Chondrocyte (in vitro differentiated cells): Measurements from ENCODE around the gene TOX4. TPM values are rescaled to one million over a fixed set of nuclear protein-coding genes. Genes with fewer than 3 reads are reported as not detected.

Source experiments
- DNase-seq: peaks from one replicate; pipeline ENCODE4 v3.0.0; 2021; ENCODE audit warnings: mixed read lengths, low spot score
- H3K27ac Mint-ChIP-seq: one replicate; pipeline ENCODE4 v1.8.0; 2021; ENCODE audit warnings: mild to moderate bottlenecking, moderate library complexity, mixed read lengths; ENCODE audit not compliant: unreplicated experiment
- H3K27me3 Mint-ChIP-seq: 2 replicates; pipeline ENCODE4 v1.8.0; 2021; ENCODE audit warnings: low read depth, mixed read lengths
- H3K36me3 Mint-ChIP-seq: 2 replicates; pipeline ENCODE4 v1.8.0; 2021; ENCODE audit warnings: low read depth, mixed read lengths
- H3K4me1 Mint-ChIP-seq: 2 replicates; pipeline ENCODE4 v1.8.0; 2021; ENCODE audit warnings: low read depth, mild to moderate bottlenecking, mixed read lengths
- H3K4me3 Mint-ChIP-seq: one replicate; pipeline ENCODE4 v1.8.0; 2021; ENCODE audit warnings: mild to moderate bottlenecking, moderate library complexity, mixed read lengths; ENCODE audit not compliant: unreplicated experiment
- H3K9me3 Mint-ChIP-seq: 2 replicates; pipeline ENCODE4 v1.8.0; 2021; ENCODE audit warnings: low read depth, mixed read lengths
- CTCF ChIP-seq: fragments of 200-600 bp; sonication (generic); IDR thresholded peaks from 2 replicates; pipeline ENCODE4 v1.5.0; 2021; ENCODE audit warnings: antibody characterized with exemption, mild to moderate bottlenecking, moderate library complexity
- total RNA-seq: library from RNA; stranded (reverse); gene quantifications from 3 replicates; pipeline ENCODE4 v1.2.1, GENCODE V29; 2021

TOX4 gene
- total RNA-seq, 1 donor from 2014 or later: 71.8 TPM

- Mint-ChIP-seq H3K4me1 (peaks cover 14% of the 10 kb centered on the region), H3K27me3 (no peaks in the 10 kb centered on the region), H3K27ac (no peak overlapping the region), H3K36me3 (peaks cover 19% of the 10 kb centered on the region), H3K9me3 (no peaks in the 10 kb centered on the region), H3K4me3 (no peak overlapping the region)
- TF ChIP-seq CTCF: no peak
- no peak for DNase-seq
Observed at GRCh38 chr14:21505012-21505553, 28.1 kb downstream of the TOX4 start.

- Mint-ChIP-seq H3K36me3 (peaks cover 11% of the 10 kb centered on the region), H3K27me3 (no peaks in the 10 kb centered on the region), H3K4me1 (peaks cover 22% of the 10 kb centered on the region), H3K27ac (no peak overlapping the region), H3K4me3 (no peak overlapping the region), H3K9me3 (no peaks in the 10 kb centered on the region)
- TF ChIP-seq CTCF: no peak
- DNase-seq: no peak
Observed at GRCh38 chr14:21506557-21506956, 29.6 kb downstream of the TOX4 start.

- TF ChIP-seq CTCF: no peak
- H3K4me1 Mint-ChIP-seq: peaks cover 28% of the 10 kb centered on the region
- peaks cover 1% of the 10 kb centered on the region for H3K36me3 Mint-ChIP-seq
- DNase-seq: no peak
- peak overlapping the region; percentile 98 for H3K27ac Mint-ChIP-seq
- peaks cover 4% of the 10 kb centered on the region for H3K9me3 Mint-ChIP-seq
- peak overlapping the region; percentile 99 for H3K4me3 Mint-ChIP-seq
- H3K27me3 Mint-ChIP-seq: no peaks in the 10 kb centered on the region
Observed at GRCh38 chr14:21509432-21510143, 32.6 kb downstream of the TOX4 start.

- no peaks in the 10 kb centered on the region for H3K27me3 Mint-ChIP-seq
- no peak for TF ChIP-seq CTCF
- H3K4me1 Mint-ChIP-seq: peaks cover 28% of the 10 kb centered on the region
- H3K27ac Mint-ChIP-seq: peak within 1 kb of the TSS; percentile 98
- peak; percentile 97 for DNase-seq
- H3K4me3 Mint-ChIP-seq: peak within 1 kb of the TSS; percentile 99
- peaks cover 4% of the 10 kb centered on the region for H3K9me3 Mint-ChIP-seq
- peaks cover 1% of the 10 kb centered on the region for H3K36me3 Mint-ChIP-seq
Observed at GRCh38 chr14:21510735-21511657, 34.0 kb downstream of the TOX4 start, which contains the start of gene METTL3. TSS of gene METTL3 (minus strand) at chr14:21511340. CDS start at chr14:21511223, 117 bp downstream.

GRCh38 chr14:21514341-21514740, 37.3 kb downstream of the TOX4 start:
- H3K36me3 Mint-ChIP-seq: no peaks in the 10 kb centered on the region
- no peak for TF ChIP-seq CTCF
- H3K4me1 Mint-ChIP-seq: peaks cover 21% of the 10 kb centered on the region
- DNase-seq: no peak
- no peaks in the 10 kb centered on the region for H3K27me3 Mint-ChIP-seq
- no peak overlapping the region for H3K27ac Mint-ChIP-seq
- no peak overlapping the region for H3K4me3 Mint-ChIP-seq
- peaks cover 4% of the 10 kb centered on the region for H3K9me3 Mint-ChIP-seq
